Activated T-helper 1 cell treated with Interleukin-2 at 50 U/mL for 16 hours (primary cell): Measurements from ENCODE around the gene PHACTR3.

ENCODE experiments used
- DNase-seq: peaks from one replicate; pipeline ENCODE4 v3.0.0-alpha.2; 2020; ENCODE audit warnings: low read depth

The PHACTR3 gene

DNA sequence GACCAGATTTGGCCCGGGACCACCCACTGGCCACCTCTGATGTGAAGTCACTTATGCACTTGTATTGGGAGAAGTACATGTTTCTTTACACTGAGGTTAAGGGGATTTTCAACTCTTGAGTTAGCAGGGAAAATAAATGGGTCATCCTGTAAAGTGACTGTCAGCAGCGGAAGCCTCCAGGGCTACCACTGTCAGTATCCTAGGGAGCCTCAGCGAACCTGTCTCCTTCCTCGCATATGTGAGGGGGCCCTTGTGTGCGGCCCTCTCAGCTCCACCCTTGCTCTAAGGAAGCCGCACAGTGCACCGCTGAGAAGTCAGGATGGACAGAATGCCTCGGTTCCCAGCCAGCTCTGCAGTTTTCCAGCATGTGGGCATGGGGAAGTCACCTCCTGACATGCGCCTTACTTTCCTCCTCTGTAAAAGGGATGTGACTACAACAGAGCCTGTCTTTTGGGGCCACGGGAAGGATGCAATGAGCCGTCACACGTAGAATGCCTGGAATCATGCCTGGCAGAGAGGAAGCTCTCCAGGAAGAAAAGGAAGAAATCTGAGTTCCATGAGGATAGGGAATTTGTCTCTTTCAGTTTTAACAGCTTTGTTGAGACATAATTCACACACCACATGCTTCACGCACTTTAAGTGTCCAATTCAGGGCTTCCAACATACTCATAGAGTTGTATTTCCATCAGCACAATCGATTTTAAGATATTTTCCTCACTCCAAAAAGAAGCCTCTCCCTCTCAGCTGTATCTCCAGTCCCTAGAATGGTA, 213.7 kb downstream of the PHACTR3 start:
- no peak for DNase-seq

- no peak for DNase-seq
These were observed 214.6 kb downstream of the PHACTR3 start for GRCh38 chr20:59818911-59819310.

DNA sequence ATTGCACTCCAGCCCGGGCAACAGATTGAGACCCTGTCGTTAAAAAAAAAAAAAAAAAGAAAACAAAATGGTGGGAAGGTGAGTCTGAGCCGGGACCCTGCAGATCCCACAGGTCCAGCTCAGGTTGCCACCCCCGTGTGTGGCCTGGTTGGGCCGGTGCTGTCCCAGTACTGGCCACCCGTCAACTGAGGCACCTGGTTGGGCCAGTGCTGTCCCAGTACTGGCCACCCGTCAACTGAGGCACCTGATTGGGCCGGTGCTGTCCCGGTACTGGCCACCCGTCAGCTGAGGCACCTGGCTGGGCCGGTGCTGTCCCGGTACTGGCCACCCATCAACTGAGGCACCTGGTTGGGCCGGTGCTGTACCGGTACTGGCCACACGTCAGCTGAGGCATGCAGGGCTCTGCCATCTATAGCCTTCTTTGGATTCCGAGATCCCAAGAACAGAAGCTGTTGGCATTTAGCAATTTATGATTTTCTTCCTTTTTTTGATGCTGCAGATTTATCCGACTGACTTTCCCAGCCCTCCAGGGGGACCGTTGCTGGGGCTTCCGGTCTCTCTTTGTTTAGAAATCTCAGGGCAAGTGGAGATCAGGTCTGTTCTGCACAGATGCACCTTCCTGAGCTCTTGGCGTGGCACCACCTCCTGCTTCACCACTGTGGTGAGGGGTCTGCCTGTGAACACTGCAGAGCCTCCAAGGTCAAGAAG, 215.3 kb downstream of the PHACTR3 start:
- DNase-seq, result no peak

GRCh38 chr20:59820204-59821041, 216.1 kb downstream of the PHACTR3 start:
- no peak for DNase-seq

DNA sequence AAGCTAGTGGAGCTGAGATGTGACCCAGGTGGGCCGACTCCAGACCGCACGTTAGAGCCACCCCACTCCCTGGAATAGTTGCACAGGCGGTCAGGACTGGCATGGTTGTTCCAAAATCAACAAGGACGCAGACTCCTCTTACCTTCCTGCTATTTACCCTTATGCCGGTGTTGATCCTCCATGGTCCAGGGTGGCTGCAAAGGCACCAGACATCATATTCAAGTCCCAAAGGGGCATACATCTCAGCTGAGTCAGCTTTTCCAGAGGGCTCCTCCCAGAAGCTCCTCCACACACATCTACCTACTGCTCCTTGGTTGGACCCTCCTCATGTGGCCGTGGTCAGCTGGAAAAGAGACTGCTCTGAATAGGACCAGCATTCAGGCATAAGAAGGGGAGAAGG, 216.9 kb downstream of the PHACTR3 start:
- DNase-seq, result no peak

- DNase-seq, result no peak
These were observed 217.4 kb downstream of the PHACTR3 start for GRCh38 chr20:59821788-59822187.

GRCh38 chr20:59822291-59823029, 218.1 kb downstream of the PHACTR3 start:
- no peak for DNase-seq

- no peak for DNase-seq
These were observed 218.7 kb downstream of the PHACTR3 start for GRCh38 chr20:59823030-59823423.

DNA sequence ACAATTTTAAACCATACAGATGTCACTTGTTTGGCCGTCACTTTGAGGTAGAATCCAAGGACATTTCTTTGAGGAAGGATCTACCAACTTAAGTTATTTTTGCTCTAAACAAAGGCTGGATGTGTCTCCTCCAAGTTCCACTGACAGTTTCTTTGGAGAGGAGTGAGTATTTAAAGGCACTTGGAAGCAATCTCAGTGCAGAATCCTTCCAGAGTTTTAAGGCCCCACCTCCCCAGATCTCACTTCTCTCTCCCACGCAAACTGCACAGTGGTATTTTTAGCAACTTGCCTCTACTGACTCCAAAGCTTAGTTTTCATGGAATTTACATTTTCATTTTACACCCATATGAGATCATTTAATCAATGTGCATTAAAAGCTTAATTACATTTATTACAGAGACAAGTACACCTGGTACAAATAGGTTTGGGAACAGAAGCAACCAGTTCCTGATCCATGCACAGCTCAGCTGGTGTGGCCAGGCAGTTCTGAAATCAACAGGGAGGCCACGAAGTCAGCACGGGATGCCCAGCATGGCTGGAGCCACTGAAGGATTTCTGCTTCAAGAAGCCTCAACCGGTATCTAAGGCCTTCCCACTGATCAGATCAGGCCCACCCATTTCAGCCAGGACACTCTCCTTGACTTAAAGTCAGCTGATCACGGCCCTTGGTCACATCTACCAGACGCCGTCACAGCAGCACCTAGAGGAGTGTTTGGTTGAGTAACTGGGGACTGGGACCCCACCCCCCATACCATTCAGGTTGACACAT, 219.3 kb downstream of the PHACTR3 start:
- no peak for DNase-seq

GRCh38 chr20:59824711-59825562, 220.6 kb downstream of the PHACTR3 start:
- no peak for DNase-seq

GRCh38 chr20:59825563-59825920, 221.2 kb downstream of the PHACTR3 start:
- DNase-seq, result no peak

DNA sequence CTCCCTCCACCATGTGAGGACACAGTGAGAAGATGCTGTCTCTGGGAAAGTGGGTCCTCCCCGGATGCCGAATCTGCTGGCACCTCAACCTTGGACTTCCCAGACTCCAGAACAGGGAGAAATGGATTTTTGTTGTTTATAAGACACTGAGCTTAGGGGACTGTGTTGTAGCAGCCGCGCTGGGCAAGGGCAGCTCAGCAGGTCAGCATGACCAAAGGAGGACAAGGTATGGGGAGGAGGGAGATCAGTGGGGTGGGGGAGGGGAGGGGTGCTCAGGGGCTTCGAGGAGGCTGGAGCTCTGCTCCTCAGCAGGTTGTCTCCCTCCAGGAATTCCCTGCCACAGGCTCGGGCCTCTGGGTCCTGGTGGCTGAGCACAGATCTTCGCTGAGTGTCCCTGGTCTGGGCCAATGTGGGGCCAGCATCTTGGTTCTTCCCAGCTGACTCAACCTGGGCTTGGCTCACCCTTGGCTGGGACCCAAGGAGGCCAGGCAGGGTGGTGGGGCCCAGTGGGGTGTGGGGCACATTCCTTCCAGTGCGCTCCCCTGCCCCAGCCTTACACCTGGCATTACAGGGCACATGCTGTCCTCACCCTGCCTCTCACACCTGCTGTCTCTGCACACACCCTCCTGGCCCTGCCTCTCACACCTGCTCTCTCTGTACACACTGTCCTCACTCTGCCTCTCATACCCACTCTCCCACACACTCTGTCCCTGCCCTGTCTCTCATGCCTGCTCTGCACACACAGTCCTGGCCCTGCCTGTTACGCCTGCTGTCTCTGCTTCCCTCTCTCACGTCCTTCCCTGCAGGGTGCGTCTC, 221.8 kb downstream of the PHACTR3 start:
- no peak for DNase-seq

GRCh38 chr20:59827138-59828056, 223.1 kb downstream of the PHACTR3 start:
- no peak for DNase-seq

DNA sequence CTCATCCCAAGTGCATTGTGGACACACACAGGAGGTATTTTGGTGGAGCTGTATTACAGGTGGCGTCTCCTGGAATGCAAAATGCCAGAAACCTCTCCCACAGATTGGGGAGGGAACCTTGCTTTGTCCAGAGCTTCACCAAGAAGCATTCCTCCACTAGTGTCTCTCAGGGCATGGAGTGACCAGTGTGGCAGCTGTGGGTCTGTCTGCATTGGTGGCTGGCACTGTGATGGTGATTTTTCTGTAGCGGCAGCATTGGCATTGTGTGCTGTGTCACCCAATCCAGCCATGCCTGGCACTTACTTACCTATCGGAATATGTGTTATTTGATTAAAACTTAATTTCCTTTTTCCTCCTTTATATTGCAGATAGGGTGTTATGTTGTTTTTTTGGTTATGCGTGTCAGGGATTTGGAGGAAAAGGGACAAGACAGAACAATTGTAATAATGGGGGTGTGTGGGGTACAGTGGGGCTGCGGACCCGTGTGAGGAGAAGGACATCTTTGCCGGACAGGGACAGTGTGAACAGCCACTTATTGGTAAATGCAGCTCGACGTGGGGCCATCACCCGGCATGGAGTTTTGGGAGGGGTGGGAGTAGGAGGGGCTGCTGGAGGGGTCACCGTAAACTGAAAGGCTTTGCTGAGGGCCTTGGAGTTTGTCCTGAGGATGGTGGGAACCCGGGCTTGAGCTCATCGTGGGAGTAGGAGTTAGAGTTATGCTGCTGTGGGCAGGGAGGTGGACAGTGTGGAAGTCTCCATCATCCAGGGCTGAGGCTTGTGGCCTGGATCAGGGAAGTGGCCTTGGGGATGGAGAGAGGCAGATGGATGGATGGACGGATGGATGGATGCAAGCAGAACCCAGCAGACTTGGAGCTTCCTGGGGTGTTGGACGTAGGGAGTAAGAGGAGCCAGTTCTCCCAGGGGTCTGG, 224.0 kb downstream of the PHACTR3 start:
- DNase-seq, result no peak

DNA sequence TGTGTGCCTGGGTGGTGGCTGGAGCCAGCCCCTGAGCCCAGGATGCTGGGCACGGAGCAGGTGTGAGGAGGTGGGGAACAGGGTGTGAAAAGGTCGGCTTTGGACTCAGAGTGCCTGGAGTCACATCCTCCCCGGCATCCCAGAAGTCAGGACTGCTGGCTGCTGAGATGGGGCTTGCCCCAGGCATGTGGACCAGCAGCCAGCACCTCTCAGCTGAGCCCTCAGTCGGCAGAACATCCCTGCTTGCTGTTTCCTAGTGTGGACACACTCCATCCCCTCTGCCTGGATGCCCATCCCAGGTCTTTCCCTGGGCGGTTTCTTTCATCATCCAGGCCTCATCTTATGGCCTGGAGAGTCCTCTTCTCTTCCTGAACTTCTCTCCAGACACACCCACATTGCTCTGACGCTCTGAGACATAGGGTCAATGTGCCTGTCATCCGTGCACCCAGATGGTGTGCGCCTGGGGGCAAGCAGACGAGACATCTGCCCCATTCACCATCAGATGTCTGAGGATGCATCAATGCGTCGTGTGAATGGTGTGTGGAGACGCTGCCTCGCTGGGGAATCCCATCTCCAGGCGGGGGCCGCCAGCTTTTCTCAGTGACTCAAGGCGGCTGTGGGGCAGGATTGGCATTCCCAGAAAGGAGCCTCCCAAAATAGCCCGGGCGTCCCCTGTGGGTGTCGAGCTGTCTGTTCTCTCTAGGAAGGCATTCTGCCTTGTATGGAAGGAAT, 224.9 kb downstream of the PHACTR3 start:
- no peak for DNase-seq
